Ecto neural progenitor cell (in vitro differentiated cells): ENCODE measurements around the gene MACROD1.

ENCODE experiments used
- DNase-seq: peaks from one replicate; pipeline ENCODE4 v3.0.0-alpha.2; 2018; ENCODE audit warnings: low spot score

Gene MACROD1

DNA sequence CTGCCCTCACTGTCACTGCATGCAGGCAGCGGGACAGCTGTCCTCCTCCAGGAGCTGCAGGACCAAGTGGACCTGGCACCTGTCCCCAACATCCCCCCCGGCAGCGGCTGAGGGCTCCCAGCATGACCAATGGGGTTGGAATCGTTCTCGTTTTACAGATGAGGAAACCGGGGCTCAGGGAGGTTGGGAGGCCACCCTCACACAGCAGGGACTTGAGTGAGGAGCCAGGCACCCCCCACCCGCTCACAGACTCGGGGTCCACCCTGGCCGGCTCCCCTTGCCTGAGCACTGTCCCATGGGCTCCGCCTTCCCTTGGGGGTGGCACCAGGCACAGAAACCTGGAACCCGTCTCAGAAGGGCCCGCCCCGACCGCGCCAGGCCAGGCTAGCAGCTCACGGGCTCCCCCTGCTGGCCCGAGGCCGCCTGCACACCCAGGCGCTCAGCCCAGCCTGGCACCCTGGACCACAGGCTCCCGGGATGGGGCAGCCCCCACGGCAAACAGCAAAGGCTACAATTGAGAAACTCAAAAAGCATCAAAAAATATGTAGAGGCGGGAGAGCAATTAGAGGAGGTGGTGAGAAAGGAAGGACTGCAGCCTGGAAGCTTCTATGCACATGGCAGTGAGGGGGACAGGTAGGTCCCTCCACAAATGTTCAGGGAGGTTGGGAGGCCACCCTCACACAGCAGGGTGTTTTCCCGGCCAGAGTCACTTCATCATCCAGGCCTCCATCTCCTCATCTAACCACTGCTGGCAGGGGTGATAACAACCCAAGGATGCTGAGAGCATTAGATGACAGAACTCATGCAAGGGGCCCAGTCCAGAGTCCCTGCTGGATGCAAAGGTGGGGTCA, 12.8 kb downstream of the MACROD1 start:
- peak; percentile 86 for DNase-seq

- no peak for DNase-seq
These were observed 14.6 kb downstream of the MACROD1 start for GRCh38 chr11:64151337-64151736.

DNA sequence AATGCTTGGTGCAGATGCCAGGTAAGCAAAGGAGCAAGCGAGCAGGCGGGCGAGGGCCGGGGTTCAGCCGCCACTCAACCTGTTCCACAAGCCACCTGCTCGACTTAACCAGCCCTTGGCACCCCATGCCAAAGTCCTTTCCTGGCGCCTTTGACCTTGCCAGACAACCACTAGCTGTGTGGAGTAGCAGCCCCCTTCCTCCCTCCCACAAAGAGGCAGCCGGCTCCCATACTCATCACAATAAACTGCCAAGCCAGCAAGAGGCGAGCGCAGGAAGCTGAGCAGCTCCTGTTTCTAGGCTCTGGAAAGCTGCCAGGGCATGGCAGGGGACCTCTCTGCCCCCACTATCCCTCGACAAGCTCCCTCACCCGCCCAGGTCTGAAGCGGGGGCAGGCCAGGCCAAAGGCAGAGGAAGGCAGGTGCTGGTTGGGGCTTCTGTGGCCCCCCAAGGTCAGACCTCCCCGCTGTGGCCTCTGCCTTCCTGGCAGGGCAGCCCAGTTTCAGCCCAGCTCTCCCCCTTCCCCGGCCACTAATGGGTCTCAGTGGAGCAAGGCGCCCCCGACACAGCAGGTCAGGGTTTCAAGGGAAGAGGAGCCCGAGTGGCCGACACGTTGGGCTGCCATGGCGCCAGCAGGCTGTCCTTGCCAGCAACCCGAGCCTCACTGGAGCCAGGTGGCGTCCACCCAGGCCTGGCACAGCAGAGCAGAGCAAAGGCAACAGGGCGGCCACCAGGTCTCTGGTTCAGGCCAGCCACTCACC, 15.3 kb downstream of the MACROD1 start:
- no peak for DNase-seq

DNA sequence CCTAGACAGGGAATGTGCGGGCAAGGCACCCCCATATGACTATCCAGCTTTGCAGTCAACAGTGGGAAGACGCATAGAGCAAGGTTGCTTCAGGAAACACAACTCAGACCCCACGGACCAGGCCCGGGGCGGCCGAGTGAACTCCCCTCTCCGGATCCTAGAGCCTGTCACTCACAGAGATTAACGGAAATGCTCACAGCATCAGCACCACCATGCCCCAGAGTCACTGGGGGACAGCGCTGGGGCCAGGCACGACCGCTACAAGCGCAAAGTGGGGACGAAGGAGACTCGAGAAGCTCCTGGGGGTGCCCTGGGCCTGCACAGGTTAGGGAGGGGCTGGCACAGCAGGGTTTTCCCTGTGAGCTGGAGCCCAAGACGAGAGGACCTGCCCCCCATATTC, 15.9 kb downstream of the MACROD1 start:
- DNase-seq = no peak

DNA sequence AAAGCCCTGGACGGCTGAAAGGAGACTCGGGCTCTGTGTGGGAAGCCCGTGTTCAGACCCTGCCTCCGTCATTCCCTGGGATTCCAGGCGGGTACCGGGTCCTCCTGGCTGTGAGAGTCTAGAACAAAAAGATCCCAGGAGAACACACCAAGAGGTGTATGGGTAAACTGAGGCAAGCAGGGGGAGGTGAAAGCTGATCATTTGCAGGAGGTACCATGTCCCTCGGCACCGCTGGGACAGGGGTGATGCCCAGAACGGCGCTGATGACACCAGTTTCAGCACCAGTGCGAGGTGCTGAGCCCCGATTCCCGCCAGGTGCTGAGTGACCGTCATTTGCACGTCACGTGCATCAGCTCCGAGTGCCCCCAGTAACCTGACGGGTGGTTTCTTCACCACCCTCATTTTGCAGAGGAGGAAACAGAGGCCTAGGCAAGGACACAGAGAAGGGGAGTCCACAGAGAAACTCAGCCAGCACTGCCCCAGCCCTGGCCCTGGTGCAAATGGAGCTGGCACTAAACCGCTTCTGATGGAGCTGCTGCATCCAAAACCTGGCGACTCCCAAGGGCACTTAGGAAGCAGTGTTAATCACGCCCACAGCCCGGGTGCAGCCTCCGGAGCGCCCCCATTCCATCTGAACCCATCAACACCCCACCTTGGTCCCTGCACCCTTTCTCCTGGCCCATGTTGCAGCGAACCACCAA, 16.8 kb downstream of the MACROD1 start:
- DNase-seq = no peak

DNA sequence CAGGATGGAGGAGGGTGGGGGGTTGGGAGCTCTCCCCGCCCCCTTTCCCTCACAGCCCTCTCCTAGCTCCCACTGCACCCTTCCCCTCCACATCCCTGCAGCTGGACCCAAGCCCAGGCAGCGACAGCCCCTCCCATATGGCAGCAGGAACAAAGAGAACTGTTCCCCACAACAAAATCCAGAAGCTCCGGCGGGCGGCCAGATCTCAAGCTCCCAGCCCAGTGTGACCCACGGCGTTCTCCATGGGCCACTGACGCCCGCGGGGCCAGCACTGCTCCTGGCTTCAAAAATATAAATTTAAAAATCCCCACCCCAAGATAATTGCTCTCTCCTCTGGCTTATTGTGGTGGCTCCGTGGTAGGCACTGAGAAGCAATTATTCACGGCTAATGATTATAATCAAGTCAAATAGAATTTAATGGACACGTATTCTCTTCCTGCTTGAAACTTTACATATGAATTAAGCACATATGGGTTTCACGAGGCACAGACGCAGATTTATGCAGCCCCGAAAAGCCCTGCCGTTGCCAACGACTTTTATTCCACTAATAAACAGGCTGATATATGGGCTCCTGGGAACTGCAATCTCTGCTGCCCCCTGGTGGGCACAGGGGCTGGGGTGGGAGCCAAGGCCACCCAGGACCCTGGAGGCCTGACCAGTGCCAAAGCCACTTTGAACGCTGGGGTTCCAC, 17.5 kb downstream of the MACROD1 start:
- peak; percentile 87 for DNase-seq

- DNase-seq = peak; percentile 72
These were observed 19.6 kb downstream of the MACROD1 start for GRCh38 chr11:64146036-64146955.

DNA sequence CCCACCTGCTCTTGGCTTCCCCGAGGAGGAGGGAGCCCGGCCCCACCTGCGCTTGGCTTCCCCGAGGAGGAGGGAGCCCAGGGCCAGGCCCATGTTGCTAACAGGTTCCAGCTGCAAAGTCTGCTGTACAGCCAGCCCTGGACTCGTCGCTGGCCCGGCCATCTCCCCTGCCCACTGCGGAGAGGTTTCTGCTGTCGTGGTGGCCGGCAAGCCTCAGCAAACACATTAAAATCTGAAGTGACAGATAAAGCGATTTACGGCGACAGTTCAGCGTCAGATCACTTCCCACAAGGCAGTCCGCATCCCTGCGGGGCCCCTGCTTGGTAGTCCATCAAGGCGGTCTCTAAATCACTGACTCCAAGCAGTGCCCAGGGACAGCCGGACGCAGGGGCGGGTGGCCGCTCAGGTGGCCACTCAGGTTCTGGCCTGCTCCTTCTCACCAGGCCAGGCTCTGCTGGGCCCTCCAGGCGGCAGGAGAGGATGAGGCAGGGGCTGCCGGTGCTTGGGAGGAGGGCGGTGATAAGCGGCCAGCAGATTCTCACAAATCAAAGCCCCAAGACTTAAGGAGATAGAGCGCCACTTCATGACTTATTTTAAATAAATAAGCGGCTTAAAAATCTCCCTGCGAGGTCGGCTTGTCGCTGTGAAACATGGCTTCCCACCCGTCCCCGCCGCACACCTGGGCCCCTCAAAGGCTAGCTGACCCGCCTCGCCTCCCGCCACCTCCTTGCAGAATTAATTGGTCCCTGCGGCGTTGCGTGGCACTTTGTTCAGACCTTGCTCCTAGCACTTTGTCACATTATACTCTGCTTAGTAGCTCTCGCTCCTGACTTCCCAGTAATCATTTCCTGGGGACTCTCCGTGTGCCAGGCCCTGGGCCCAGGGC, 21.1 kb downstream of the MACROD1 start:
- no peak for DNase-seq

DNA sequence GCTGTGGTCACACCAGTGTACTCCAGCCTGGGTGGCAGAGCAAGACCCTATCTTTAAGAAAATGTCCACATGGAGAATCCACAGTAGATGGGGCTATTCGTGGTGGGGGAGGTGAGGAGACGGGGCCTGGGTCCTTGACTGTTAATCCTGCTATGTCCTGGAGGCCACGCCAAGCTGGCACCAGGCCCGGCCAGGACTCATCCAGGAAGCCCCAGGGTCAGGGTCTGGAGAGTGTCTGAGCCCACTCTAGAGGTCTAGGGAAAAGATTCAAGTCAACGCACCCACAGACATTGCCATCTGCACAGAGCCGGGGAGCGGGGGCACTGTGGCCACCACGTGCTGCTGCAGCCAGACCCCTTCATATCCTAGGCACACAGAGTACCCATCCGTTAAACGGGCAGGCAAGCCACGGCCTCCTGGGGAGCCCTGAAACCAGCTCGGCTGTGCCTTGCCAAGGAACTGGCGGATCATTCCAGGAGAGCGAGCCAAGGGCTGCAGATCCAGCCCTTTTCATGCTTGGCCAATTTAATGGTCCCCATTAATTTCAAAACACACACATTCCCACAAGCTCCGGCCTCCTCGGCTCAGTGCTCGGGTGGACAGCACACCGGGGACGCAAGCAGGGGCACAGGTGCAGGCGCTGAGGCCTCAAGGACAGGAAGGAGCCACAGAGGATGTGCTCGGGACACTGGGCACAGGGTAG, 24.7 kb downstream of the MACROD1 start:
- no peak for DNase-seq

DNA sequence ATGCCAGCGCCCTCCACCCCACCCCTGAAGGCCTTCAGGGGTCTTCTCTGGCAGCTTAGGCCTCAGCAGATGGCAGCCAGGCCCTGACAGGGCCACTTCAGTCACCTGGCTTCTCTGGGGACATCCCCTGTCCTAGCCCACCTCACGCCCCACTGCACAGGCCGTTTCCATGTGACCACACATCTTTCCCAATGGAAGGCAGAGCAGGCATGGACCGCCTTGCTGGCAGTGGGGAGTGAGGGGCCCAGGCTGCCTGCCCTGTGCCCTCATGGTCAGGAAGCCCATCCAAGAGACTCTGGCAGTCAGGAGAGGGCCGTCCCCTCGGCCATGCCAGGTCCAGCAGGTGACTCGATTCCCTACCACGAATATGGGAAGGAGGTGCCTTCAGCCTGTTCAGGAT, 25.8 kb downstream of the MACROD1 start:
- DNase-seq = no peak

DNA sequence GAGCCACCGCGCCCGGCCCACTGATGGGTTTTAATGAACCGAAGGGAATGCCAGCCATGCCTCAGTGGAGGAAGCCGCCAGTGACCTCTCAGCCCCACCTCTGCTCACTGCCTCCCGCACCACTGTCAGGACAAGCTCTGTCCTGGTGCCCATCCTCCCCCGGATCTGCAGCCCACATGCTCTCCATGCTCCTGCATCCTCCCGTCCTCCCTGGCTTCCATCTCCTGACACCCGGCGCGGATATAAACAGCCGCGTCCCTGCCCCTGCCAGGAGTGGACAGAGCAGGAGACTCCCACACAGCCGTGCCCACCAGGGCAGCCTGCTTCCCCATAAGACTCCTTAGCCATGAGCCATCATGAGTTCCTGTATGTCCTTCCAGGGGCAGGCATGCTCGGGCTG, 26.9 kb downstream of the MACROD1 start:
- no peak for DNase-seq

DNA sequence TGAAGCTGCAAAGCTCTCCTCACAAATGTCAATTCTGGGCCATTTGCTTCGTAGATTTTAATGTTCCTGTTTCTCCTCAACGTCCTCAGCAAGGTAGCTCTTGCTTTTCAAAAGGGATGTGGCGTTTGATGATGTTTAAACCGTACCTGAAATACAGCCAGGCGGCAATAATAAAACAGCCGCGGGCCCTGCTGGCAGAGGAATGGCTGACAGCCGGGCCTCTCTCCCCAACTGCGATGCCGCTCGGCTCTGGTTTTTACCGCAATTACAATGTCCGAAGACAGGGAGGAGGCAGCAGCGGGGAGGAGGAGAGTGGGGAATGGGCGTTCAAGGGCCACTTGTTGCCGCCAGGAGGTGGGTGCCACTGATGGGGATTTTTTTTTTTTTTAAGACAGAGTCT, 27.5 kb downstream of the MACROD1 start:
- DNase-seq = no peak

GRCh38 chr11:64136765-64137441, 29.0 kb downstream of the MACROD1 start:
- no peak for DNase-seq

- no peak for DNase-seq
These were observed 30.2 kb downstream of the MACROD1 start for GRCh38 chr11:64135711-64136110.

DNA sequence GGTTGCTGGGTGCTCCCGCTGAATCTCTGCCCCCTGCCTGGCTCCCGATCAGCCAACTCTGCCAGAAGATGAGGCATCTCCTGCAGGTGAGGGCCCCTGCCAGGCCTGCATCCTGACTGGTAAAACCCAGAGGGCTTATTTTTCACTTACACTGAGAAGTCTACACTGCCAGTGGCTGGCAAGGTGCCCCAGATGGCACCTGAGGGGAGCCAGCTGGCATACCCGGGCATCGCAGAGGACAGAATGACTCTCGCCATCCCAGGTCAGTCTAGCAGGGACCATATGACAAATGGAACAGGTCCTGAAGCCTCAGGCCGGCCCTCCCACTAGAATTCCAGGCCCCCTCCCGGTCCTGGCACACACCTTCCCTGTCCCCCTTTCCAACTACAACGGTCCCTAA, 30.9 kb downstream of the MACROD1 start:
- no peak for DNase-seq

DNA sequence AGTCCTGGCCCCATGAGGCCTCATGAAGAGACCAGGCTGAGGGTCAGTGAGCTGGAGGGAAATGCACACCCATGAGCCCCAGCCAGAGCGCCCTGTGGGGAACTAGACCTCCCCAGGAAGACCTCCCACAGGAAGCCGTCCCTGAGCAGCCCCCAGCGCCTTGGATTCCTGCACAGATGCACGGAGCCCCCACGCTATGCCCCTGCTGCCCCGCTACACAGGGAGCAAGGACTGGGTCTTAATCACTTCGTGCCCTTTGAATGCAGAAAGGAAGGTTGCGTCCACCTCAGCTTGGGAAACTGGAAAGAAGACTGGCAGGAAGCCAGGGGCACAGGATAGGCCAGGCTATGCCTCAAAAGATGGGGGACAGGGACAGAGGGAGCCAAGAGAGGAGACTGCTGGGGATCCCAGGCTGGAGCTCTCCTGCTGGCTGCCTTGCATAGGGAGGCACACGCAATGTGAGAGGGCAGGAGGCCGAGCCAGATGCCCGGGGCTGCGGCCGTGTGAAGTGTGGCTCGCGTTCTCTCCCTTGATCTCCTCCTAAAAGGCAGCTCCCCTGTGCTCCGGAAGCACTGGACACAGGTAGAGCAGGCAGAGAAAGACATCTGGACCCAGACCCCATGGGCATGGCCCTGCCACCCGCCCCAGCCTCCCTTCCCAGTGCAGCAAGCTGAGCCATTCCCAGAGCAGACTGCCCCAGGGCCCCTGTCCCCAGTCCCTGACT, 32.8 kb downstream of the MACROD1 start:
- no peak for DNase-seq

DNA sequence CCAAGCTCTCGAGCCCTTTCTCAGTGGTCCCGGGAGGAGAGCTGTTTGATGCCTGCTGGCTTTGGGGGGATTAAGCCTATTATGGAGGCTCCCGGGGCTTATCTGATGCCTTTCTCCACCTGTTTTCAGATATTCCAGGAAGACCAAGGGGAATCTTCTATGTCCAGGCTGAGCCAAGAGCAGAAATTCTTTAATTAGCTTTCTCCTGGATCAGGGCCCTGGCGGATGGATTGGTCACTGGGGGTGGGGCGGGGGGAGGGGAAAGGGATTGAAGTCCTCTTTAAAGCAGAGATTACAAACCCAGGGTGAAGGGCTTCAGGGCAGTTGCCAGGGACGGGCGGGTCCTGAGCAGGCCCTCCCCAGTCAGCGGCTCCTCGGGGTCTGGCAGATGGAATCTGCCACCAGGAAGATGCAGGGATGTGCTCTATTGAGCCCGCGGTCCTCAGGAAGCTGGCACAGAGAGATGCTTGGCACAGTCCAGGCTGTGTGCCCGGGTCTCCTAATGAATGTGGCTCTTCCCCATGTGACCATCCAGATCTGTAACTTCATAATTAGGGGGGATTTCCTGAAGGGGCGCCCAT, 33.6 kb downstream of the MACROD1 start:
- no peak for DNase-seq

GRCh38 chr11:64131683-64132190, 34.2 kb downstream of the MACROD1 start:
- no peak for DNase-seq
